Suprapubic skin (tissue), 4 donors: ENCODE data around the gene PTPRA.

Experiments
- EP300 ChIP-seq: sonication (generic); formaldehyde crosslinking; IDR thresholded peaks from one replicate; pipeline ENCODE4 v1.6.1; 2017; ENCODE audit warnings: antibody characterized with exemption
- POLR2A ChIP-seq, 2 donors: fragments of 450-650 bp; IDR thresholded peaks; one replicate each; pipeline ENCODE4 v1.6.1; 2017; ENCODE audit warnings: antibody characterized with exemption in 2 of 2, mild to moderate bottlenecking in 2 of 2, moderate library complexity in 2 of 2
- POLR2AphosphoS5 ChIP-seq, 3 donors: sonication (generic); formaldehyde crosslinking; IDR thresholded peaks; one replicate each; pipeline ENCODE4 v1.6.1; 2017; ENCODE audit warnings: antibody characterized with exemption in 3 of 3
- TF ChIP-seq, protein P1 (sequence below), 2 donors: fragments of 200-600 bp in 1 of 2; fragments of 450-650 bp in 1 of 2; sonication (generic) in 1 of 2; IDR thresholded peaks; one replicate each; pipeline ENCODE4 v1.5.1; 2016 to 2019; ENCODE audit warnings: antibody characterized with exemption in 2 of 2, mild to moderate bottlenecking in 1 of 2, moderate library complexity in 1 of 2

DNA sequence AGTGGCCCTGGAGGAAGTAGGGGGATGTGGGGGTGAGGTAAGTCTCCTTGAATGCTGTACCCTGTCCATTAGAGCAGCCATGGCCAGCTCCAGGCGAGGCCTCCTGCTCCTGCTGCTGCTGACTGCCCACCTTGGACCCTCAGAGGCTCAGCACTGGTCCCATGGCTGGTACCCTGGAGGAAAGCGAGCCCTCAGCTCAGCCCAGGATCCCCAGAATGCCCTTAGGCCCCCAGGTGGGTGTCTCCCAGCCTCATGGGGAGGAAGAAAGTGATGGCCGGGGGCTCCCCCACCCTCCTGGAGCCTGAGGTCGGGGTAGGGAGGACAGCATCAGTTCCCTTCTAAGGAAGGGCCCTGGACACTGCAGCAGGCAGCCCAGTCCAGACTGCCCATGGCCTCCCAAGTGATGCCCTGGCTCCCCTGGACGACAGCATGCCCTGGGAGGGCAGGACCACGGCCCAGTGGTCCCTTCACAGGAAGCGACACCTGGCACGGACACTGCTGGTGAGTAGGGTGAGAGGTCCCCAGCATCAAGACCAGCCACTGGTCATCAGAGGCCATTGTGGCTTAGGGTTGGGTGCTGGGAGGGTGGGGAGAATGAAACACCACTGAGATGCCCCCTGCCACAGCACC is 171.2 kb downstream of the PTPRA start:
- TF ChIP-seq EP300 (no peak), POLR2AphosphoS5 (IDR thresholded peaks at IDR 0.05) (no peak), POLR2A (IDR thresholded peaks at IDR 0.05) (no peak)
- TF ChIP-seq, protein P1, sequence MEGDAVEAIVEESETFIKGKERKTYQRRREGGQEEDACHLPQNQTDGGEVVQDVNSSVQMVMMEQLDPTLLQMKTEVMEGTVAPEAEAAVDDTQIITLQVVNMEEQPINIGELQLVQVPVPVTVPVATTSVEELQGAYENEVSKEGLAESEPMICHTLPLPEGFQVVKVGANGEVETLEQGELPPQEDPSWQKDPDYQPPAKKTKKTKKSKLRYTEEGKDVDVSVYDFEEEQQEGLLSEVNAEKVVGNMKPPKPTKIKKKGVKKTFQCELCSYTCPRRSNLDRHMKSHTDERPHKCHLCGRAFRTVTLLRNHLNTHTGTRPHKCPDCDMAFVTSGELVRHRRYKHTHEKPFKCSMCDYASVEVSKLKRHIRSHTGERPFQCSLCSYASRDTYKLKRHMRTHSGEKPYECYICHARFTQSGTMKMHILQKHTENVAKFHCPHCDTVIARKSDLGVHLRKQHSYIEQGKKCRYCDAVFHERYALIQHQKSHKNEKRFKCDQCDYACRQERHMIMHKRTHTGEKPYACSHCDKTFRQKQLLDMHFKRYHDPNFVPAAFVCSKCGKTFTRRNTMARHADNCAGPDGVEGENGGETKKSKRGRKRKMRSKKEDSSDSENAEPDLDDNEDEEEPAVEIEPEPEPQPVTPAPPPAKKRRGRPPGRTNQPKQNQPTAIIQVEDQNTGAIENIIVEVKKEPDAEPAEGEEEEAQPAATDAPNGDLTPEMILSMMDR (IDR thresholded peaks at IDR 0.05), result no peak
